ENCODE data around the gene LOC101059915.

LOC101059915 gene

DNA sequence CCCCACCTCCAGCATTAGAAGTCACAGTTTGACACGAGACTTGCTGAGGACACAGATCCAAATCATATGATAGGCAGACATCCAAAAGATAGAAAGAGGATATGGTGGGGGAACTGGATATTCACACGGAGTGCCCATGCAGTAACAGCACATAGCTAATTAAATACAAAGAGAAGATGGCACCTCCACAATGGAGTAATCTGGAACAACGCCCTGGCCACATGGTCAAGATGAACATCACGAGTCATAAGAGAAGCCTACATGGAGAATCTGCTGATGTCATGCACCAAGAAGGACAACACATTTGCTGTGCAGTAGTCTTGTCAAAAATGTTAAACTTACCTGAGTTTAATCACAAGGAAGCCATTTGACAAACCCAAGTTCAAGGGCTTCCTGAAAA is 10.1 kb upstream of the LOC101059915 start:
- ChIA-PET CTCF (ENCODE audit: low intra/inter-chr PET ratio, low total read pairs) (no interaction called here), POLR2A (no interaction called here)
- intact Hi-C loops (cut with micrococcal nuclease; ENCODE audit: unreplicated experiment) (no loop called here), in situ Hi-C loops (cut with HindIII; ENCODE audit: extremely low pct_ligation_motif_present, low pct_unique_long_range_greater_than_20kb) (no loop called here)
- H4K20me1 ChIP-seq (ENCODE audit: insufficient read depth, low read length): no peaks in the 10 kb centered on the region
- ATAC-seq (no peak), FAIRE-seq (no peak), DNase-seq (ENCODE audit: low spot score) (no peak)
- TF ChIP-seq, protein P1, sequence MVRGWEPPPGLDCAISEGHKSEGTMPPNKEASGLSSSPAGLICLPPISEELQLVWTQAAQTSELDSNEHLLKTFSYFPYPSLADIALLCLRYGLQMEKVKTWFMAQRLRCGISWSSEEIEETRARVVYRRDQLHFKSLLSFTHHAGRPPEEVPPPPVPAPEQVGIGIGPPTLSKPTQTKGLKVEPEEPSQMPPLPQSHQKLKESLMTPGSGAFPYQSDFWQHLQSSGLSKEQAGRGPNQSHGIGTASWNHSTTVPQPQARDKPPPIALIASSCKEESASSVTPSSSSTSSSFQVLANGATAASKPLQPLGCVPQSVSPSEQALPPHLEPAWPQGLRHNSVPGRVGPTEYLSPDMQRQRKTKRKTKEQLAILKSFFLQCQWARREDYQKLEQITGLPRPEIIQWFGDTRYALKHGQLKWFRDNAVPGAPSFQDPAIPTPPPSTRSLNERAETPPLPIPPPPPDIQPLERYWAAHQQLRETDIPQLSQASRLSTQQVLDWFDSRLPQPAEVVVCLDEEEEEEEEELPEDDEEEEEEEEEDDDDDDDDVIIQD (CRISPR knock-in tag; IDR thresholded peaks at IDR 0.05; ENCODE audit: low read depth): no peak
- no peak for TF ChIP-seq MTA3 (CRISPR knock-in tag; IDR thresholded peaks at IDR 0.05)
- no peak for TF ChIP-seq ZNF720 (CRISPR knock-in tag; IDR thresholded peaks at IDR 0.05)
- TF ChIP-seq CHCHD3 (CRISPR knock-in tag; IDR thresholded peaks at IDR 0.05): no peak
- TF ChIP-seq KIAA2018 (CRISPR knock-in tag; IDR thresholded peaks at IDR 0.05; ENCODE audit: borderline replicate concordance): no peak
- TF ChIP-seq RFX1 (IDR thresholded peaks at IDR 0.05): no peak
- no peak for TF ChIP-seq ZNF253 (CRISPR knock-in tag; IDR thresholded peaks at IDR 0.05; ENCODE audit: borderline replicate concordance)
- TF ChIP-seq ZNF484 (CRISPR knock-in tag; IDR thresholded peaks at IDR 0.05; ENCODE audit: borderline replicate concordance, low read depth): no peak
- no peak for TF ChIP-seq SMARCE1 (IDR thresholded peaks at IDR 0.05; ENCODE audit: borderline replicate concordance)
- no peak for TF ChIP-seq ATAD3A (CRISPR knock-in tag; IDR thresholded peaks at IDR 0.05)
- no peak for TF ChIP-seq GTF2F1 (IDR thresholded peaks at IDR 0.05; ENCODE audit: low read length)
- TF ChIP-seq ZNF878 (CRISPR knock-in tag; IDR thresholded peaks at IDR 0.05): no peak
- no peak for TF ChIP-seq MXI1 (IDR thresholded peaks at IDR 0.05; ENCODE audit: borderline replicate concordance, low read depth, low read length)
- no peaks in the 10 kb centered on the region for H3K4me1 ChIP-seq (ENCODE audit: insufficient read depth, low read length)
- BruUV-seq (replicated peaks): no TSS peak
- H2AFZ ChIP-seq (ENCODE audit: low read length): no peak overlapping the region
- H3K9me3 ChIP-seq (ENCODE audit: low read length): no peaks in the 10 kb centered on the region
- no peak overlapping the region for H3K4me3 ChIP-seq (replicated peaks in 1 of 3; ENCODE audit: insufficient read depth in 1 of 3, low read depth in 2 of 3, low read length in 3 of 3)
- H3K79me2 ChIP-seq (ENCODE audit: insufficient read depth, low read length): no peaks in the 10 kb centered on the region
- no peak overlapping the region for H3K27ac ChIP-seq (ENCODE audit: extremely low read length, insufficient read depth, low read length)
- WGBS (ENCODE audit: low lambda C conversion rate): 52% methylated on average over 3 of the region's 4 CpGs
- no peak overlapping the region for H3K4me2 ChIP-seq (ENCODE audit: low read depth, low read length)
- H3K36me3 ChIP-seq (replicated peaks in 1 of 2; ENCODE audit: control insufficient read depth in 1 of 2, insufficient read depth in 2 of 2, low read length in 2 of 2): no peaks in the 10 kb centered on the region
- H3K9ac ChIP-seq (ENCODE audit: insufficient read depth, low read depth, low read length): no peak overlapping the region
- peaks cover 0 to 3% of the 10 kb centered on the region in 2 experiments; a peak in 1 of 5 replicates for H3K27me3 ChIP-seq (ENCODE audit: control insufficient read depth in 1 of 2, insufficient read depth in 2 of 2, low read length in 2 of 2)
